NCI-H1105 (cell line): ENCODE data around the gene ERVK3-1.

Experiments
- DNase-seq: peaks from one replicate; lab custom pipeline; 2025; lab: John Stamatoyannopoulos, UW

Gene ERVK3-1

DNA sequence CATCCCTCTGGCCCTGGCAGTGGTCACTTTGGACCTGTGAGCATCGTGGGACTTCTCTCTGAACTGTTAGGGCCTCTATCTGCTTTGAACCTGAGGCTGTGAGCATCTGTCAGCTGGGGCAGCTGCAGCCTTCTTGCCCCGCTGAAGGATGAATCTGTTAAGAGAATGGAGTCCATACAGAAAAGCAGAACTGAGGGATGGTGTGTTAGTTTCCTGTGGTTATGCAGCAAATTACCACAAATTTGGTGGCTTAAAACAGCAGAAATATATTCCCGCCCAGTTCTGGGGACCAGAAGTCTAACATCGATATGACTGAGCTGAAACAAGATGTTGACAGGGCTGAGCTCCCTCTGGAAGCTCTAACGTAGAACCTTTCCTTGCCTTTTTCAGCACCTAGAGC lies 59.0 kb downstream of the ERVK3-1 start:
- DNase-seq: no peak
